ENCODE results near the gene SPC24. TPM values are rescaled to one million over a fixed set of nuclear protein-coding genes. Genes with fewer than 3 reads are reported as not detected.

Gene SPC24
- total RNA-seq, 1 experiment from 2014 or later: 59.2 TPM

DNA sequence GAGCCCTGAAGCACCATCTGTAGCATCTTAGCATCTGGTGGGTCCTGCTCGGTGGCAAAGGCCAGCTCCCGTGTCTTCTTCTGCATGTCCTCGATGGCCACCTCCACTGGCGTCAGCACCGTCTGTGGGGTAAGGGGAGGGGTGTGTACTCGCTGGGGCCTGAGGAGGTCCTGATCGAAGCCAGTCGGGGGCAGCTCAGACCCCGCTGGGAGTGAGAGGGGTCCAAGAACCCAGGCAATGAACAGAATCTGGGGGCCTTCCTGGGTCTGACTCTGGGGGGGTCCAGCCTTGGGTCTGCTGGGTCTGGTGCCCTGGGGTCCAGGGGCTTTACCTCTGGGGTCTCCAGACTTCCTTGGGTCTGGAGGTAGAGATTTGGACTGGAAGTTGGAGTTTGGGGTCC, 45.3 kb upstream of the SPC24 start:
- peaks cover 42% of the 10 kb centered on the region; the same call in 1 of the 2 replicates for H3F3A ChIP-seq (ENCODE audit: insufficient read depth, low read depth)
- CTCF ChIA-PET: no interaction called here
- no peaks in the 10 kb centered on the region for H3K36me3 ChIP-seq (ENCODE audit: low read depth)
- BruUV-seq (replicated peaks): no TSS peak
- DNase-seq: no peak
- H3K4me2 ChIP-seq: no peak overlapping the region
- TF ChIP-seq, protein P1, sequence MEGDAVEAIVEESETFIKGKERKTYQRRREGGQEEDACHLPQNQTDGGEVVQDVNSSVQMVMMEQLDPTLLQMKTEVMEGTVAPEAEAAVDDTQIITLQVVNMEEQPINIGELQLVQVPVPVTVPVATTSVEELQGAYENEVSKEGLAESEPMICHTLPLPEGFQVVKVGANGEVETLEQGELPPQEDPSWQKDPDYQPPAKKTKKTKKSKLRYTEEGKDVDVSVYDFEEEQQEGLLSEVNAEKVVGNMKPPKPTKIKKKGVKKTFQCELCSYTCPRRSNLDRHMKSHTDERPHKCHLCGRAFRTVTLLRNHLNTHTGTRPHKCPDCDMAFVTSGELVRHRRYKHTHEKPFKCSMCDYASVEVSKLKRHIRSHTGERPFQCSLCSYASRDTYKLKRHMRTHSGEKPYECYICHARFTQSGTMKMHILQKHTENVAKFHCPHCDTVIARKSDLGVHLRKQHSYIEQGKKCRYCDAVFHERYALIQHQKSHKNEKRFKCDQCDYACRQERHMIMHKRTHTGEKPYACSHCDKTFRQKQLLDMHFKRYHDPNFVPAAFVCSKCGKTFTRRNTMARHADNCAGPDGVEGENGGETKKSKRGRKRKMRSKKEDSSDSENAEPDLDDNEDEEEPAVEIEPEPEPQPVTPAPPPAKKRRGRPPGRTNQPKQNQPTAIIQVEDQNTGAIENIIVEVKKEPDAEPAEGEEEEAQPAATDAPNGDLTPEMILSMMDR (conservative IDR thresholded peaks at IDR 0.05): no peak
- TF ChIP-seq EZH2 (IDR thresholded peaks at IDR 0.05; ENCODE audit: low read depth): no peak
- intact Hi-C loops (cut with micrococcal nuclease; ENCODE audit: unreplicated experiment): loop anchor here (5.0 kb wide), 1 partner anchor 264 kb away; no protein-coding TSS in a partner anchor
- no peaks in the 10 kb centered on the region for H3K9me3 ChIP-seq (ENCODE audit: insufficient read depth, low read depth)
- no peak overlapping the region for H2AFZ ChIP-seq
- H4K20me1 ChIP-seq (ENCODE audit: insufficient read depth): no peaks in the 10 kb centered on the region
- POLR2A ChIA-PET (ENCODE audit: unreplicated experiment): no interaction called here
- H3K4me3 ChIP-seq: no peak overlapping the region
- H3K79me2 ChIP-seq (ENCODE audit: low read depth): no peaks in the 10 kb centered on the region
- no peaks in the 10 kb centered on the region for H3K27me3 ChIP-seq (ENCODE audit: insufficient read depth, low read depth)
- H3K9me2 ChIP-seq (ENCODE audit: insufficient read depth): no peaks in the 10 kb centered on the region
- no peak overlapping the region for H3K27ac ChIP-seq
- peaks cover 24% of the 10 kb centered on the region for H3K4me1 ChIP-seq (replicated peaks; ENCODE audit: insufficient read depth)

- Histone ChIP-seq H3K4me3 (no peak overlapping the region), H4K20me1 (ENCODE audit: insufficient read depth) (no peaks in the 10 kb centered on the region), H3K9me3 (ENCODE audit: insufficient read depth, low read depth) (no peaks in the 10 kb centered on the region), H3K27ac (no peak overlapping the region), H3K27me3 (ENCODE audit: insufficient read depth, low read depth) (no peaks in the 10 kb centered on the region), H3F3A (ENCODE audit: insufficient read depth, low read depth) (peaks cover 36% of the 10 kb centered on the region; the same call in 1 of the 2 replicates), H3K79me2 (ENCODE audit: low read depth) (no peaks in the 10 kb centered on the region), H3K4me1 (replicated peaks; ENCODE audit: insufficient read depth) (peaks cover 24% of the 10 kb centered on the region), H2AFZ (no peak overlapping the region), H3K9me2 (ENCODE audit: insufficient read depth) (no peaks in the 10 kb centered on the region), H3K4me2 (no peak overlapping the region), H3K36me3 (ENCODE audit: low read depth) (no peaks in the 10 kb centered on the region)
- ChIA-PET CTCF (no interaction called here), POLR2A (ENCODE audit: unreplicated experiment) (interaction anchor here (0.7 kb wide), 1 partner anchor 235 kb away, joined by 3 read pairs; the partner anchor contains the start of gene ODAD3)
- TF ChIP-seq, protein P1 (conservative IDR thresholded peaks at IDR 0.05): no peak
- TF ChIP-seq EZH2 (IDR thresholded peaks at IDR 0.05; ENCODE audit: low read depth): no peak
- intact Hi-C loops (cut with micrococcal nuclease; ENCODE audit: unreplicated experiment): loop anchor here (5.0 kb wide), 1 partner anchor 263 kb away; no protein-coding TSS in a partner anchor
- DNase-seq: no peak
- BruUV-seq (replicated peaks): no TSS peak
These were observed 44.5 kb upstream of the SPC24 start for GRCh38 chr19:11200015-11200574.

DNA sequence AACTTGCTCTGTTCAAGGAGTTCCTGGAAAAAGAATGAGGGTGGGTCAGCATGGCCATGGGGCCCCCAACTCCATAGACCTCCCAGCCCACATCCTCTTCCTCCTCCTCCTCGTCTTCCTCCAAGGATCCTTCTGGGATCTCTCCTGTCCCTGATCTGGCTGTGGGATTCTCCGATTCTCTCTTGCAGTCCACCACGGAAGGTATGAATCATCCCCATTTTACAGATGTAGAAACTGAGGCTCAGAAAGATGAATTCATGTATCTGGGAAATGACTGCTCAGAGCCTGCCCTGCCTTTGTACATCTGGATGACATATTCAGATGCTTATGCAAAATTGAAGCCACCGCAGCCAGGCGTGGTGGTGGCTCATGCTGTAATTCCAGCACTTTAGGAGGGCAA, 43.9 kb upstream of the SPC24 start:
- H3K4me1 ChIP-seq (replicated peaks; ENCODE audit: insufficient read depth): peaks cover 20% of the 10 kb centered on the region
- no peaks in the 10 kb centered on the region for H3K27me3 ChIP-seq (ENCODE audit: insufficient read depth, low read depth)
- POLR2A ChIA-PET (ENCODE audit: unreplicated experiment): interaction anchor here (0.7 kb wide), 1 partner anchor 235 kb away, joined by 3 read pairs; the partner anchor contains the start of gene ODAD3

More for the DNA sequence above, 43.9 kb upstream of the SPC24 start:
- Histone ChIP-seq H3K4me2 (no peak overlapping the region), H3K9me2 (ENCODE audit: insufficient read depth) (no peaks in the 10 kb centered on the region), H3K79me2 (ENCODE audit: low read depth) (no peaks in the 10 kb centered on the region), H3K36me3 (ENCODE audit: low read depth) (no peaks in the 10 kb centered on the region), H3K9me3 (ENCODE audit: insufficient read depth, low read depth) (no peaks in the 10 kb centered on the region), H4K20me1 (ENCODE audit: insufficient read depth) (no peaks in the 10 kb centered on the region), H3K4me3 (no peak overlapping the region), H2AFZ (no peak overlapping the region), H3F3A (ENCODE audit: insufficient read depth, low read depth) (peaks cover 30% of the 10 kb centered on the region; the same call in 1 of the 2 replicates), H3K27ac (no peak overlapping the region)
- no TSS peak for BruUV-seq (replicated peaks)
- intact Hi-C loops (cut with micrococcal nuclease; ENCODE audit: unreplicated experiment): loop anchor here (5.0 kb wide), 1 partner anchor 42 kb away; the partner anchor contains the start of gene SPC24
- DNase-seq: no peak
- TF ChIP-seq, protein P1 (conservative IDR thresholded peaks at IDR 0.05): no peak
- TF ChIP-seq EZH2 (IDR thresholded peaks at IDR 0.05; ENCODE audit: low read depth): no peak
- CTCF ChIA-PET: no interaction called here

All from PC-9 (cell line).